ENCODE results near the gene UBTD1.
A peak's percentile ranks its signal among the peaks of the same experiment; 100 is the strongest.

DNA sequence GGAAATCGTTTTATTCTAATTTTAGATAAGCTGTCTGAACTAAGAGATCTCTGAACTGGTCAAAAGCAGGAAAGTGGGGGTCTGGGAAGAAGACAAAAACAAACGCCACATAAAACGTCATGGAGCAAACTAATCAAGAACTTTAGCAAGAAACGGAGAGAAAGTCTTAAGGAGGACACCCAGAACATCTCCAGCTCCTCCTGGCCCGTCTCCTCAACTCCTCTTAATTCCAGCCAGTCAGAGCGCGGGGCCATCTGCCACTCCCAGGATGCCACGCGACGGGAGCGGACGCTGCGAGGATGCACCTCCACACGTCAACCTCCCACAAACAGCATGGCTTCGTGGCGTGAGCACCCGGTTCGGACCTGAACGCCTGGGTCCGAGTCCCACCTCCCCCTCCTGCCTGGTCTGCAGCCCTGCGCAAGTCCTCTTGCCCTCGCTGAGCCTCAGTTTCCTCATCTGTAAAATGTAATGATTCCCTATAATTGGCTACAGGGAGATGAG is 1.1 kb upstream of the UBTD1 start:
- TF ChIP-seq SPI1 (IDR thresholded peaks at IDR 0.05; ENCODE audit: low read depth, low read length) (no peak), TAF1 (IDR thresholded peaks at IDR 0.05; ENCODE audit: low read depth, low read length) (peak; percentile 90), POLR2A (IDR thresholded peaks at IDR 0.05; ENCODE audit: low read depth, low read length) (peak; percentile 88), POU2F2 (IDR thresholded peaks at IDR 0.05; ENCODE audit: low read depth, low read length) (peak; percentile 72; the same call in 1 of the 2 replicates)
